ENCODE measurements around the gene FOSL2. TPM values are rescaled to one million over a fixed set of nuclear protein-coding genes. Genes with fewer than 3 reads are reported as not detected.

Gene FOSL2
- total and polyA plus RNA-seq, 2 experiments from 2014 or later = 0.60 to 4.3 TPM

GRCh38 chr2:28444956-28445355, 52.3 kb downstream of the FOSL2 start:
- Mint-ChIP-seq H3K36me3 (ENCODE audit: low read depth) (no peaks in the 10 kb centered on the region), H3K4me1 (peaks cover 4% of the 10 kb centered on the region; the same call in 2 of the 3 replicates), H3K9me3 (no peaks in the 10 kb centered on the region), H3K27me3 (ENCODE audit: insufficient read depth, low read depth, poor library complexity) (peaks cover 2% of the 10 kb centered on the region), H3K4me3 (no peak overlapping the region), H3K27ac (no peak overlapping the region)
- Histone ChIP-seq H3K27me3 (ENCODE audit: insufficient read depth) (no peaks in the 10 kb centered on the region), H4K20me1 (replicated peaks; ENCODE audit: insufficient read depth) (no peaks in the 10 kb centered on the region), H3K4me3 (no peak overlapping the region), H3K79me2 (replicated peaks; ENCODE audit: insufficient read depth) (no peaks in the 10 kb centered on the region), H3K27ac (ENCODE audit: low read depth) (no peak overlapping the region), H3F3A (replicated peaks; ENCODE audit: low read depth) (no peaks in the 10 kb centered on the region), H3K4me1 (ENCODE audit: insufficient read depth) (no peaks in the 10 kb centered on the region), H2AFZ (no peak overlapping the region), H3K9me2 (ENCODE audit: insufficient read depth) (no peaks in the 10 kb centered on the region), H3K36me3 (ENCODE audit: insufficient read depth) (no peaks in the 10 kb centered on the region), H3K4me2 (no peak overlapping the region)
- no peak for TF ChIP-seq JUNB (IDR thresholded peaks at IDR 0.05; ENCODE audit: unreplicated experiment)
- ATAC-seq (no peak), DNase-seq (ENCODE audit: low spot score) (no peak)

- Histone ChIP-seq H3K27ac (ENCODE audit: low read depth) (no peak overlapping the region), H4K20me1 (replicated peaks; ENCODE audit: insufficient read depth) (no peaks in the 10 kb centered on the region), H2AFZ (no peak overlapping the region), H3F3A (replicated peaks; ENCODE audit: low read depth) (no peaks in the 10 kb centered on the region), H3K4me1 (ENCODE audit: insufficient read depth) (no peaks in the 10 kb centered on the region), H3K4me2 (no peak overlapping the region), H3K9me2 (ENCODE audit: insufficient read depth) (no peaks in the 10 kb centered on the region), H3K36me3 (ENCODE audit: insufficient read depth) (no peaks in the 10 kb centered on the region), H3K27me3 (ENCODE audit: insufficient read depth) (no peaks in the 10 kb centered on the region), H3K79me2 (replicated peaks; ENCODE audit: insufficient read depth) (no peaks in the 10 kb centered on the region), H3K4me3 (no peak overlapping the region)
- H3K9me3 Mint-ChIP-seq = no peaks in the 10 kb centered on the region
- no peaks in the 10 kb centered on the region for H3K27me3 Mint-ChIP-seq (ENCODE audit: insufficient read depth, low read depth, poor library complexity)
- peaks cover 5% of the 10 kb centered on the region; the same call in 2 of the 3 replicates for H3K4me1 Mint-ChIP-seq
- TF ChIP-seq NANOG (IDR thresholded peaks at IDR 0.05; ENCODE audit: borderline replicate concordance) = no peak
- TF ChIP-seq EZH2phosphoT487 (IDR thresholded peaks at IDR 0.05; ENCODE audit: unreplicated experiment) = no peak
- TF ChIP-seq ZNF331 (CRISPR knock-in tag; IDR thresholded peaks at IDR 0.05; ENCODE audit: low read depth) = no peak
- TF ChIP-seq POLR2AphosphoS5 (IDR thresholded peaks at IDR 0.05; ENCODE audit: low read depth) = no peak
- TF ChIP-seq EZH2 (IDR thresholded peaks at IDR 0.05; ENCODE audit: low read depth, unreplicated experiment) = no peak
- H3K4me3 Mint-ChIP-seq = no peak overlapping the region
- no peaks in the 10 kb centered on the region for H3K36me3 Mint-ChIP-seq (ENCODE audit: low read depth)
- H3K27ac Mint-ChIP-seq = no peak overlapping the region
- ATAC-seq (no peak), DNase-seq (ENCODE audit: low spot score) (no peak)
Measured at GRCh38 chr2:28445448-28446258, 53.0 kb downstream of the FOSL2 start.

GRCh38 chr2:28446531-28446930, 53.9 kb downstream of the FOSL2 start:
- Histone ChIP-seq H3K4me2 (no peak overlapping the region), H3K27ac (ENCODE audit: low read depth) (no peak overlapping the region), H3K27me3 (ENCODE audit: insufficient read depth) (no peaks in the 10 kb centered on the region), H3K4me3 (no peak overlapping the region), H4K20me1 (replicated peaks; ENCODE audit: insufficient read depth) (no peaks in the 10 kb centered on the region), H3K9me2 (ENCODE audit: insufficient read depth) (no peaks in the 10 kb centered on the region), H3F3A (replicated peaks; ENCODE audit: low read depth) (no peaks in the 10 kb centered on the region), H3K36me3 (ENCODE audit: insufficient read depth) (no peaks in the 10 kb centered on the region), H2AFZ (no peak overlapping the region), H3K4me1 (ENCODE audit: insufficient read depth) (no peaks in the 10 kb centered on the region), H3K79me2 (replicated peaks; ENCODE audit: insufficient read depth) (no peaks in the 10 kb centered on the region)
- H3K9me3 Mint-ChIP-seq = no peaks in the 10 kb centered on the region
- peaks cover 5% of the 10 kb centered on the region; the same call in 2 of the 3 replicates for H3K4me1 Mint-ChIP-seq
- no peak overlapping the region for H3K27ac Mint-ChIP-seq
- ATAC-seq = no peak
- H3K27me3 Mint-ChIP-seq (ENCODE audit: insufficient read depth, low read depth, poor library complexity) = no peaks in the 10 kb centered on the region
- no peaks in the 10 kb centered on the region for H3K36me3 Mint-ChIP-seq (ENCODE audit: low read depth)
- no peak overlapping the region for H3K4me3 Mint-ChIP-seq
- DNase-seq (ENCODE audit: low spot score) = no peak
- TF ChIP-seq CTCF (conservative IDR thresholded peaks at IDR 0.05; ENCODE audit: low read depth in 2 of 2) = no peak
- TF ChIP-seq ZNF462 (CRISPR knock-in tag; IDR thresholded peaks at IDR 0.05) = no peak
- TF ChIP-seq POLR2AphosphoS5 (IDR thresholded peaks at IDR 0.05; ENCODE audit: low read depth) = no peak
- TF ChIP-seq STAT1 (IDR thresholded peaks at IDR 0.05; ENCODE audit: unreplicated experiment) = no peak
